IPS-15b (cell line): ENCODE data around the gene NSUN6.
"Not testable (repeated sequence)": the region's sequence is repeated elsewhere in the genome, so short reads cannot be mapped to it uniquely, and the experiment has no call there.

Experiments
- H3K27me3 ChIP-seq: one replicate; pipeline ENCODE4 v1.6.1; 2013; ENCODE audit warnings: low read length; ENCODE audit not compliant: control insufficient read depth, insufficient read depth
- H3K36me3 ChIP-seq: one replicate; pipeline ENCODE4 v1.6.1; 2013; ENCODE audit warnings: low read length; ENCODE audit not compliant: control insufficient read depth, insufficient read depth
- H3K4me1 ChIP-seq: one replicate; pipeline ENCODE4 v1.6.1; 2013; ENCODE audit warnings: mild to moderate bottlenecking, low read length; ENCODE audit not compliant: control insufficient read depth, insufficient read depth
- H3K4me3 ChIP-seq: one replicate; pipeline ENCODE4 v1.5.1; 2013; ENCODE audit warnings: low read depth, low read length
- H3K9ac ChIP-seq: one replicate; pipeline ENCODE4 v1.6.1; 2013; ENCODE audit warnings: low read depth, mild to moderate bottlenecking, low read length
- H3K9me3 ChIP-seq: one replicate; pipeline ENCODE4 v1.6.1; 2013; ENCODE audit warnings: mild to moderate bottlenecking, low read length; ENCODE audit not compliant: control insufficient read depth, insufficient read depth

NSUN6 gene

DNA sequence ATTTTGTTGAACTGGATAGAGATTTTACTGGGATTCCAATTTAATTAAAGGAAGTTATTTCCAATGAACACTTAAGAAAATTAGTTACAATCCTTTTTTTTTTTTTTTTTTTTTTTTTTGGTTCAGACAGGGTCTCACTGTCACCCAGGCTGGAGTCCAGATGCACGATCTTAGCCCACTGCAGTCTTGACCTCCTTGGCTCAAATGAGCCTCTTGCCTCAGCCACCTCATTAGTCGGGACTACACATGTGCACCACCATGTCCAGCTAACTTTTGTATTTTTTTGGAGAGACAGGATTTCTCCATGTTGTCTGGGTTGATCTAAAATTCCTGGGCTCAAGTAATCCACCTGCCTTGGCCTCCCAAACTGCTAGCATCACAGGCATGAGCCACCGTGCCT, 5.3 kb upstream of the NSUN6 start:
- Histone ChIP-seq H3K9me3 (no peaks in the 10 kb centered on the region), H3K27me3 (no peaks in the 10 kb centered on the region), H3K36me3 (no peaks in the 10 kb centered on the region), H3K4me1 (peaks cover 8% of the 10 kb centered on the region), H3K9ac (no peak overlapping the region), H3K4me3 (no peak overlapping the region)

DNA sequence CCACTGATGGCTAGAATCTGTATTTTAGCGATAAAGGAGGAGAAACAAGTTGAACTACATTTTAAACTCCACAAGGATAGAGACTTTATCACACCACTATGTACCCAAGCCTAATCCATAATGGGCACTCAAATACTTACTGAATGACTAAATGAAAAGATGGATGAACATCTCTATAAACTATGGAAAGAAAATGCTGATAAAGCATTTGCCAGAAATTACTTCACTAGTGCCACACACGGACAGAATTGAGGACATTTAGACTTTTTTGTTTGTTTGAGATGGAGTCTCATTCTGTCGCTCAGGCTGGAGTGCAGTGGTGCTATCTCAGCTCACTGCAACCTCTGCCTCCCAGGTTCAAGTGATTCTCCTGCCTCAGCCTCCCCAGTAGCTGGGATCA, 1.7 kb upstream of the NSUN6 start:
- Histone ChIP-seq H3K27me3 (no peaks in the 10 kb centered on the region), H3K4me3 (no peak overlapping the region), H3K9me3 (no peaks in the 10 kb centered on the region), H3K36me3 (no peaks in the 10 kb centered on the region), H3K9ac (no peak overlapping the region), H3K4me1 (peaks cover 2% of the 10 kb centered on the region)

DNA sequence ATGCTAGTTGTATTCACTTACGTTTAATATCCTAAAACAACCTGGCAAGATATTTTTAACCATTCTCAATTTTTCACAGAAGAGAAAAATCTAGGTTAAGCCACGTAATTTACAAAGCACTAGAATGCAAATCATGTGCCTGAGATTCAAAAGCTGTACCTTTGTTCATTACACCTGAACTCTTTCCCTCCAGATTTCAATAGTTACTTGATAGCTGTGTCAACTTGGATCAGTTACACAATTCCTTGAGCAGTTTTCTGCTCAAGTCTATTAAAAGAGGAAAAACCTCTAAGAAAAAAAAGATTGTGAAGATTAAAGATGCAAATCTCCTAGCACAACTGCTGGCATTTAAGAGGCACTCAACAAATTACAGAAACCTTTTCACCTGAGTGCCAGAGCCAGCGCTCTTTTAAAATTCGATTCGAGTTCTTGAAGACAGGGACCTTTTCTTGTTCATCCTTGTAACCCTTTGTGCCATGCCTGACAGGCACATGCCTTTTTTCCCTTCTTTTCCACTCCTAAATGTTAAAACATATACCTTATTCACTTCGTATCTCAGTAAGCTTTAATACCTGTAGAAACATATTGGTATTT, 886 bp downstream of the NSUN6 start:
- no peaks in the 10 kb centered on the region for H3K4me1 ChIP-seq
- no peaks in the 10 kb centered on the region for H3K9me3 ChIP-seq
- no peaks in the 10 kb centered on the region for H3K27me3 ChIP-seq
- H3K9ac ChIP-seq, result peak overlapping the region; percentile 56
- H3K36me3 ChIP-seq, result peaks cover 2% of the 10 kb centered on the region
- peak overlapping the region; percentile 89 for H3K4me3 ChIP-seq

DNA sequence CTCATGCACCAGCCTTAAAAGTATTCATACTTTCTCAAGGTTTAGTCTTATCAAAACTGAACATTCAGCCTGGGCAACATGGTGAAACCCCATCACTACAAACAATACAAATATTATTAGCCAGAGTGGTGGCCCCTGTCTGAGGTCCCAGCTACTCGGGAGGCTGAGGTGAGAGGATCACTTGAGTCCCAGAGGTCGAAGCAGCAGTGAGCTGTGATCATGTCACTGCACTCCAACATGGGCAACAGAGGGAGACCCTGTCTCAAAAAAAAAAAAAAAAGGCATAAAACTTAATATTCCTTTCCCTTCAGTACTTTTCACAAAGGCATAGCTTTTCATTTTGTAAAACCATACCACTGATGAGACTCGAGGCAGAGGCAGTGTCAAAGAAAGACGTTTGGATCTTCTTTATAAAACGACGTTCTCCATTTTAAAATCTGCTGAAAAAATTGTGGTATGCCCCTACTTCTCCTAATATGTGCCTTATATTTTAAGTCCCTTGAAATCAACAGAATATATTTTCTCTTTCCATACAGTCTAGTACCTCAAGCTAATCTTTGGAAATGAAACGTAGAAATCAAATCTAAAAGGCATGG, 1.9 kb downstream of the NSUN6 start:
- Histone ChIP-seq H3K9me3 (no peaks in the 10 kb centered on the region), H3K27me3 (no peaks in the 10 kb centered on the region), H3K4me1 (no peaks in the 10 kb centered on the region), H3K4me3 (peak overlapping the region; percentile 89), H3K9ac (no peak overlapping the region), H3K36me3 (peaks cover 2% of the 10 kb centered on the region)

DNA sequence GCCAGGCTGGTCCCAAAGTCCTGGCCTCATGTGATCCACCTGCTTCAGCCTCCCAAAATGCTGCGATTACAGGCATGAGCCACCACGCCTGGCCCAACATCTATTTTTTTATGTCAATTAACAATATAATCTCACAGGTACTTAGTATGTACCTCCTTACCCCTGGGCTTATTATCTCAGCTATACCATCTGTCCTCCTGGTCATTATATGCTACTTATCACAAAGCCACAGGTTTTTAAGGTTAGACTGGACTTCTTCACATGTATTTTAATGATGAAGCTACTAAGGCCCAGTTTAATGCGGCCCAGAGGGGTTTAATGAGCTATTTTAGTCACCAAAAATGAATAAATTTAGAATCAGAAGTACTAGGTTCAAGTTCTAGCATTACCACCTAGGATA, 3.4 kb downstream of the NSUN6 start:
- H3K36me3 ChIP-seq, result peaks cover 2% of the 10 kb centered on the region
- no peak overlapping the region for H3K4me3 ChIP-seq
- no peaks in the 10 kb centered on the region for H3K4me1 ChIP-seq
- H3K27me3 ChIP-seq, result no peaks in the 10 kb centered on the region
- no peaks in the 10 kb centered on the region for H3K9me3 ChIP-seq
- no peak overlapping the region for H3K9ac ChIP-seq

DNA sequence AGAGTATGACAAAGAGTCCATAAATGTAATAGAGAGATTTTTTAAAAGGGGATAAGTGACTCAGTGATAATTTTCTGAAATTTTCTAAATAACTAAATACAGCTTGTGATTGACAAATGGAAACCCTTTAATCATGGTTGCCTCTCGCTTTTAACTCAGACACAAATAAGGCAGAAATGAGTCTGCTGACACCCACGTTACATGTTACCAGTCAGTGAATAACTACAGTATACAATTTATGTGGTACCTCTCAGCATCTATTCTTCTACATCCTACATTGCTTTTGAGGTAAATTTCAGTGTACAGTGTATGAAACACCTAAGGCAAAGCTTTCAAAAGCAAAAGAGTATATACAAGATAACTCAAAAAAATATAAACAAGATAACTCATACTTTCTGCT, 4.2 kb downstream of the NSUN6 start:
- no peak overlapping the region for H3K9ac ChIP-seq

DNA sequence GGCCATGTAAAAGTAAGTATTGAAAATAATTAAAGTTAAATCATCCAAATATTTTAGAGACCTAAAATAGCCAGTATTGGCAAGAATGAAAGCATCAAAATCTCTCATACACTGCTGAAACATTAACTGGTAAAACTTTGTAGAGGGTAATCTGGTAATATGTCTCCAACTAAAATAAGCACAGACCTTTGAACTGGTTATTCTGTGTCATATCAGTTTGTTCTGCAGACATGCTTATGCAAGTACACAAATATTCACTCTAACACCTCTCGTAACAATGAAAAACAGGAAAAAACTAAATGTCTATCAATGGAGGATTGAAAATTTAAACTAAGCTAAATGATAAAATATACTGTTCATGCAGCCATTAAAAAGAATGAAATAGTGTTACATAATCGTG, 11.7 kb downstream of the NSUN6 start:
- not testable (repeated sequence) for H3K4me3 ChIP-seq, H3K9ac ChIP-seq, H3K9me3 ChIP-seq, H3K27me3 ChIP-seq, H3K4me1 ChIP-seq, H3K36me3 ChIP-seq

More for the DNA sequence above, 4.2 kb downstream of the NSUN6 start:
- H3K4me3 ChIP-seq, result no peak overlapping the region
- H3K36me3 ChIP-seq, result peaks cover 2% of the 10 kb centered on the region
- H3K9me3 ChIP-seq, result no peaks in the 10 kb centered on the region
- no peaks in the 10 kb centered on the region for H3K4me1 ChIP-seq
- H3K27me3 ChIP-seq, result no peaks in the 10 kb centered on the region

DNA sequence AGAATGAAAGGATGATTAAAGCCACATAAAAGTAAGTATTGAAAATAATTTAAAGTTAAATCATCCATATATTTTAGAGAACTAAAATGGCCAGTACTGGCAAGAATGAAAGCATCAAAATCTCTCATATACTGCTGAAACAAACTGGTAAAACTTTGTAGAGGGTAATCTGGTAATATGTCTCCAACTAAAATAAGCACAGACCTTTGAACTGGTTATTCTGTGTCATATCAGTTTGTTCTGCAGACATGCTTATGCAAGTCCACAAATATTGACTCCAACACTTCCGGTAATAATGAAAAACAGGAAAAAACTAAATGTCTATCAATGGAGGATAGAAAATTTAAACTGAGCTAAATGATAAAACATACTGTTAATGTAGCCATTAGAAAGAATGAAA, 14.0 kb downstream of the NSUN6 start:
- H3K36me3 ChIP-seq, H3K4me3 ChIP-seq, H3K9me3 ChIP-seq, H3K27me3 ChIP-seq, H3K9ac ChIP-seq, H3K4me1 ChIP-seq: not testable (repeated sequence)

DNA sequence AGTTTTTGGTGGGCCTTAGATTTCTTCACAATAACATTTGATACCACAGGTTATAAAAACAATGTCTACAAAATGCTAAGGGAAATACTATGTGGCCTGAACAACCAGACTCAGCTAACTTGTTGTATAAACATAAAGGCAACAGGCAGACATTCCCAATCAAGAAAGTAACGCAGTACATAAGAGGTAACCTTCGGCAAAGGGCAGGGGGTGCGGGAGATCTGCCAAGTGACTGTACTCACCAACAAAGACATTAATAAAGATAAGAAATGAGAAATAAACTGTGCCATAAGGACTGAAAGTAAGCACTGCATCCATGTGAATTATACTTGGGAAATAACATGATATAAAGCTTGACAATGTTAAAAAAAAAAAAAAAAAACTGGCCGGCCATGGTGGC, 15.4 kb downstream of the NSUN6 start:
- no peaks in the 10 kb centered on the region for H3K4me1 ChIP-seq
- no peaks in the 10 kb centered on the region for H3K27me3 ChIP-seq
- no peak overlapping the region for H3K4me3 ChIP-seq
- H3K9ac ChIP-seq, result no peak overlapping the region
- H3K36me3 ChIP-seq, result no peaks in the 10 kb centered on the region
- H3K9me3 ChIP-seq, result no peaks in the 10 kb centered on the region

DNA sequence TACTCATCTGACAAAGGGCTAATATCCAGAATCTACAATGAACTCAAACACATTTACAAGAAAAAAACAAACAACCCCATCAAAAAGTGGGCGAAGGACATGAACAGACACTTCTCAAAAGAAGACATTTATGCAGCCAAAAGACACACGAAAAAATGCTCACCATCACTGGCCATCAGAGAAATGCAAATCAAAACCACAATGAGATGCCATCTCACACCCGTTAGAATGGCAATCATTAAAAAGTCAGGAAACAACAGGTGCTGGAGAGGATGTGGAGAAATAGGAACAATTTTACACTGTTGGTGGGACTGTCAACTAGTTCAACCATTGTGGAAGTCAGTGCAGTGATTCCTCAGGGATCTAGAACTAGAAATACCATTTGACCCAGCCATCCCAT, 18.9 kb downstream of the NSUN6 start:
- H3K4me3 ChIP-seq, H3K36me3 ChIP-seq, H3K27me3 ChIP-seq, H3K9me3 ChIP-seq, H3K9ac ChIP-seq, H3K4me1 ChIP-seq: not testable (repeated sequence)

DNA sequence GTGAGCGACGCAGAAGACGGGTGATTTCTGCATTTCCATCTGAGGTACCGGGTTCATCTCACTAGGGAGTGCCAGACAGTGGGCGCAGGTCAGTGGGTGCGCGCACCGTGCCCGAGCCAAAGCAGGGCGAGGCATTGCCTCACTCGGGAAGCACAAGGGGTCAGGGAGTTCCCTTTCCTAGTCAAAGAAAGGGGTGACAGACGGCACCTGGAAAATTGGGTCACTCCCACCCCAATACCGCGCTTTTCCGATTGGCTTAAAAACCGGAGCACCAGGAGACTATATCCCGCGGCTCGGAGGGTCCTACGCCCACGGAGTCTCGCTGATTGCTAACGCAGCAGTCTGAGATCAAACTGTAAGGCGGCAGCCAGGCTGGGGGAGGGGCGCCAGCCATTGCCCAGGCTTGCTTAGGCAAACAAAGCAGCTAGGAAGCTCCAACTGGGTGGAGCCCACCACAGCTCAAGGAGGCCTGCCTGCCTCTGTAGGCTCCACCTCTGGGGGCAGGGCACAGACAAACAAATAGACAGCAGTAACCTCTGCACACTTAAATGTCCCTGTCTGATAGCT, 23.9 kb downstream of the NSUN6 start:
- H3K36me3 ChIP-seq, H3K27me3 ChIP-seq, H3K9me3 ChIP-seq, H3K4me1 ChIP-seq: not testable (repeated sequence)
- Histone ChIP-seq H3K9ac (peak overlapping the region; percentile 76), H3K4me3 (peak overlapping the region; percentile 54)

DNA sequence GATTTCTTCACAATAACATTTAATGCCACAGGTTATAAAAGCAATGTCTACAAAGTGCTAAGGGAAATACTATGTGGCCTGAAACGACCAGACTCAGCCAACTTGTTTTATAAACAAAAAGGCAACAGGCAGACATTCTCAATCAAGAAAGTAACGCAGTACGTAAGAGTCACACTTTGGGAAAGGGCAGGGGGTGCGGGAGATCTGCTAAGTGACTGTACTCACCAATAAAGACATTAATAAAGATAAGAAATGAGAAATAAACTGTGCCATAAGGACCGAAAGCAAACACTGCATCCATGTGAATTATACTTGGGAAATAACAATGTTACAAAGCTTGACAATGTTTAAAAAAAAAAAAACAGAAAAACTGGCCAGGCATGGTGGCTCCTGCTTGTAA, 25.5 kb downstream of the NSUN6 start:
- Histone ChIP-seq H3K4me1 (no peaks in the 10 kb centered on the region), H3K36me3 (no peaks in the 10 kb centered on the region), H3K4me3 (no peak overlapping the region), H3K9ac (no peak overlapping the region), H3K27me3 (no peaks in the 10 kb centered on the region), H3K9me3 (no peaks in the 10 kb centered on the region)
